Measurements from ENCODE around the gene SLC7A11.

- TF ChIP-seq, protein P1, sequence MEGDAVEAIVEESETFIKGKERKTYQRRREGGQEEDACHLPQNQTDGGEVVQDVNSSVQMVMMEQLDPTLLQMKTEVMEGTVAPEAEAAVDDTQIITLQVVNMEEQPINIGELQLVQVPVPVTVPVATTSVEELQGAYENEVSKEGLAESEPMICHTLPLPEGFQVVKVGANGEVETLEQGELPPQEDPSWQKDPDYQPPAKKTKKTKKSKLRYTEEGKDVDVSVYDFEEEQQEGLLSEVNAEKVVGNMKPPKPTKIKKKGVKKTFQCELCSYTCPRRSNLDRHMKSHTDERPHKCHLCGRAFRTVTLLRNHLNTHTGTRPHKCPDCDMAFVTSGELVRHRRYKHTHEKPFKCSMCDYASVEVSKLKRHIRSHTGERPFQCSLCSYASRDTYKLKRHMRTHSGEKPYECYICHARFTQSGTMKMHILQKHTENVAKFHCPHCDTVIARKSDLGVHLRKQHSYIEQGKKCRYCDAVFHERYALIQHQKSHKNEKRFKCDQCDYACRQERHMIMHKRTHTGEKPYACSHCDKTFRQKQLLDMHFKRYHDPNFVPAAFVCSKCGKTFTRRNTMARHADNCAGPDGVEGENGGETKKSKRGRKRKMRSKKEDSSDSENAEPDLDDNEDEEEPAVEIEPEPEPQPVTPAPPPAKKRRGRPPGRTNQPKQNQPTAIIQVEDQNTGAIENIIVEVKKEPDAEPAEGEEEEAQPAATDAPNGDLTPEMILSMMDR (IDR thresholded peaks at IDR 0.05; ENCODE audit: poor library complexity, severe bottlenecking), result no peak
- TF ChIP-seq EP300 (conservative IDR thresholded peaks at IDR 0.05; ENCODE audit: poor library complexity, severe bottlenecking), result no peak
These were observed 106.5 kb downstream of the SLC7A11 start for GRCh38 chr4:138135610-138136009.
